ENCODE results near the gene SKIC8.

Gene SKIC8

GRCh38 chr15:78302579-78303312 lies 3.3 kb upstream of the SKIC8 start:
- Histone ChIP-seq H4K20me1 (ENCODE audit: insufficient read depth, low read length) (no peaks in the 10 kb centered on the region), H3K27me3 (replicated peaks; ENCODE audit: insufficient read depth, low read length) (peaks cover 4% of the 10 kb centered on the region; the same call in 1 of the 2 replicates), H3K9me3 (replicated peaks; ENCODE audit: insufficient read depth, low read length) (no peaks in the 10 kb centered on the region), H3K4me2 (ENCODE audit: low read depth, low read length) (no peak overlapping the region), H3K9ac (ENCODE audit: low read length) (no peak overlapping the region), H3K4me1 (ENCODE audit: low read length) (peaks cover 8% of the 10 kb centered on the region; the same call in 1 of the 2 replicates), H2AFZ (ENCODE audit: low read length) (no peak overlapping the region), H3F3A (ENCODE audit: insufficient read depth, low read length) (no peaks in the 10 kb centered on the region), H3K36me3 (replicated peaks; ENCODE audit: insufficient read depth, low read length) (no peaks in the 10 kb centered on the region), H3K79me2 (ENCODE audit: low read length) (peaks cover 15% of the 10 kb centered on the region), H3K4me3 (ENCODE audit: low read length) (no peak overlapping the region), H3K9me2 (replicated peaks; ENCODE audit: insufficient read depth, low read length) (no peaks in the 10 kb centered on the region), H3K27ac (ENCODE audit: low read length) (no peak overlapping the region)
- TF ChIP-seq, protein P1, sequence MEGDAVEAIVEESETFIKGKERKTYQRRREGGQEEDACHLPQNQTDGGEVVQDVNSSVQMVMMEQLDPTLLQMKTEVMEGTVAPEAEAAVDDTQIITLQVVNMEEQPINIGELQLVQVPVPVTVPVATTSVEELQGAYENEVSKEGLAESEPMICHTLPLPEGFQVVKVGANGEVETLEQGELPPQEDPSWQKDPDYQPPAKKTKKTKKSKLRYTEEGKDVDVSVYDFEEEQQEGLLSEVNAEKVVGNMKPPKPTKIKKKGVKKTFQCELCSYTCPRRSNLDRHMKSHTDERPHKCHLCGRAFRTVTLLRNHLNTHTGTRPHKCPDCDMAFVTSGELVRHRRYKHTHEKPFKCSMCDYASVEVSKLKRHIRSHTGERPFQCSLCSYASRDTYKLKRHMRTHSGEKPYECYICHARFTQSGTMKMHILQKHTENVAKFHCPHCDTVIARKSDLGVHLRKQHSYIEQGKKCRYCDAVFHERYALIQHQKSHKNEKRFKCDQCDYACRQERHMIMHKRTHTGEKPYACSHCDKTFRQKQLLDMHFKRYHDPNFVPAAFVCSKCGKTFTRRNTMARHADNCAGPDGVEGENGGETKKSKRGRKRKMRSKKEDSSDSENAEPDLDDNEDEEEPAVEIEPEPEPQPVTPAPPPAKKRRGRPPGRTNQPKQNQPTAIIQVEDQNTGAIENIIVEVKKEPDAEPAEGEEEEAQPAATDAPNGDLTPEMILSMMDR (IDR thresholded peaks at IDR 0.05; ENCODE audit: low read length) = no peak
- no peak for TF ChIP-seq EZH2 (optimal IDR thresholded peaks at IDR 0.05; ENCODE audit: low read depth, low read length)
- TF ChIP-seq EZH2phosphoT487 (IDR thresholded peaks at IDR 0.05; ENCODE audit: low read length) = no peak
- no peak for DNase-seq

DNA sequence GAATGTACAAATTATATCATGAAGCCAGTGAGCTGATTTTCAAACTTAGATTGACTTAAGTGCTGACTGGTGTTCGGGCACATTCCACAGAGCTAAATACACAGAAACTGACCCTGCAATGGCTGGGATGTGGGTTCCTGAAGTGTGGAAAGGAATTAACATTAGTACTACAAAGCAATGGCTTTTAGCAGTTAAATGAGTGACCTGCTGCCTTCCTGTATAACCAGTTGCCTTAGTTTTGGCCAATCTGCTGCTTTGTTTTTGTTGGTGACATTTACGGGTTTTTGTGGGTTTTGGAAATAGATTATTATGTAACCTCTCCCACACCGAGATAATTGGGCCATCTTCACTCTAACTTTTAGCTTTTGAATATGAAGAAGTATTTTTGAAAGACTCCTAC lies 2.4 kb upstream of the SKIC8 start:
- Histone ChIP-seq H3K9me2 (replicated peaks; ENCODE audit: insufficient read depth, low read length) (no peaks in the 10 kb centered on the region), H3F3A (ENCODE audit: insufficient read depth, low read length) (no peaks in the 10 kb centered on the region), H3K4me1 (ENCODE audit: low read length) (peaks cover 8% of the 10 kb centered on the region; the same call in 1 of the 2 replicates), H3K9ac (ENCODE audit: low read length) (no peak overlapping the region), H3K9me3 (replicated peaks; ENCODE audit: insufficient read depth, low read length) (no peaks in the 10 kb centered on the region), H3K27ac (ENCODE audit: low read length) (no peak overlapping the region), H2AFZ (ENCODE audit: low read length) (no peak overlapping the region), H3K4me2 (ENCODE audit: low read depth, low read length) (no peak overlapping the region), H3K36me3 (replicated peaks; ENCODE audit: insufficient read depth, low read length) (no peaks in the 10 kb centered on the region), H3K79me2 (ENCODE audit: low read length) (peaks cover 24% of the 10 kb centered on the region), H4K20me1 (ENCODE audit: insufficient read depth, low read length) (no peaks in the 10 kb centered on the region), H3K27me3 (replicated peaks; ENCODE audit: insufficient read depth, low read length) (peaks cover 4% of the 10 kb centered on the region; the same call in 1 of the 2 replicates), H3K4me3 (ENCODE audit: low read length) (no peak overlapping the region)
- no peak for DNase-seq
- TF ChIP-seq, protein P1 (IDR thresholded peaks at IDR 0.05; ENCODE audit: low read length) = no peak
- TF ChIP-seq EZH2 (optimal IDR thresholded peaks at IDR 0.05; ENCODE audit: low read depth, low read length) (no peak), EZH2phosphoT487 (IDR thresholded peaks at IDR 0.05; ENCODE audit: low read length) (no peak)

- Histone ChIP-seq H3K9me3 (replicated peaks; ENCODE audit: insufficient read depth, low read length) (no peaks in the 10 kb centered on the region), H3K79me2 (ENCODE audit: low read length) (peaks cover 28% of the 10 kb centered on the region), H3K27me3 (replicated peaks; ENCODE audit: insufficient read depth, low read length) (peaks cover 4% of the 10 kb centered on the region; the same call in 1 of the 2 replicates), H3K36me3 (replicated peaks; ENCODE audit: insufficient read depth, low read length) (no peaks in the 10 kb centered on the region), H3K4me3 (ENCODE audit: low read length) (no peak overlapping the region), H2AFZ (ENCODE audit: low read length) (no peak overlapping the region), H3K4me1 (ENCODE audit: low read length) (peaks cover 8% of the 10 kb centered on the region; the same call in 1 of the 2 replicates), H3K27ac (ENCODE audit: low read length) (no peak overlapping the region), H3K4me2 (ENCODE audit: low read depth, low read length) (no peak overlapping the region), H3K9ac (ENCODE audit: low read length) (no peak overlapping the region), H3F3A (ENCODE audit: insufficient read depth, low read length) (no peaks in the 10 kb centered on the region), H4K20me1 (ENCODE audit: insufficient read depth, low read length) (no peaks in the 10 kb centered on the region), H3K9me2 (replicated peaks; ENCODE audit: insufficient read depth, low read length) (no peaks in the 10 kb centered on the region)
- no peak for DNase-seq
- TF ChIP-seq EZH2phosphoT487 (IDR thresholded peaks at IDR 0.05; ENCODE audit: low read length) = no peak
- TF ChIP-seq, protein P1 (IDR thresholded peaks at IDR 0.05; ENCODE audit: low read length) = no peak
- no peak for TF ChIP-seq EZH2 (optimal IDR thresholded peaks at IDR 0.05; ENCODE audit: low read depth, low read length)
Measured at GRCh38 chr15:78301326-78301725, 1.9 kb upstream of the SKIC8 start.

Data from MM.1S (cell line).